ENCODE results near the gene ICOS. TPM values are rescaled to one million over a fixed set of nuclear protein-coding genes. Genes with fewer than 3 reads are reported as not detected.
"Not testable (repeated sequence)": the region's sequence is repeated elsewhere in the genome, so short reads cannot be mapped to it uniquely, and the experiment has no call there.

Gene ICOS
- total RNA-seq, 1 experiment from 2014 or later: not detected

DNA sequence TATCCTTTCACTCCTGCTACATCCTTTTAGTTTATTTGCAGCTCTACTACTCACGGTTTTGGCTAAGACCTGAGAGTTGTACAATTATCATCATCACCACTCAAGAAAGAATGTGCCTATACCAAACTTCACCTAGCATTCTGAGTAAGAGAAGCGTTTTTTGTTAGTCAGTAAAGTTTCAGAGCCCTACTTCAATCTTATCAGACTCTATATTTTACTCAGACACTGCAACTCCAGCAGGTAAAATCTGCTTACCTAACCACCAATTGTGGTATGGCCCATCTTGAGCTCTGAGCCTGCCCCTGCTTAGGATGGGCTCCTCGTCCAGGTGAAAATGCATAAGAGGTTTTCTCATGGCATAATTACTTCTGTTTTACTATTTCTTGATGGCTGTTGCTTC, 37.1 kb downstream of the ICOS start:
- DNase-seq (ENCODE audit: low spot score): no peak

- DNase-seq (ENCODE audit: low spot score): no peak
Measured at GRCh38 chr2:203975912-203976311, 39.3 kb downstream of the ICOS start.

DNA sequence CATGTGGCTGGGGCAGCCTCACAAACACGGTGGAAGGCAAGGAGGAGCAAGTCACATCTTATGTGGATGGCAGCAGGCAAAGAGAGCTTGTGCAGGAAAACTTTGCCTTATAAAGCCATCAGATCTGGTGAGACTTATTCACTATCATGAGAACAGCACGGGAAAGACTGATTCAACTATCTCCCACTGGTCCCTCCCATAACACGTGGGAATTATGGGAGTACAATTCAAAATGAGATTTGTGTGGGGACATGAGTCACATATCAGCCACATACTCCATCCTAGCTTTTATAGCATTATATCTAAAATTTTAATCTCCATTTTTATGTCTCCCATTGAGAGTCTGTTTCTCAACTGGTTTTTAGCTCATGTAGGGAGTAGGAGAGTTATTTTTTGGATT, 45.7 kb downstream of the ICOS start:
- DNase-seq (ENCODE audit: low spot score): no peak

DNA sequence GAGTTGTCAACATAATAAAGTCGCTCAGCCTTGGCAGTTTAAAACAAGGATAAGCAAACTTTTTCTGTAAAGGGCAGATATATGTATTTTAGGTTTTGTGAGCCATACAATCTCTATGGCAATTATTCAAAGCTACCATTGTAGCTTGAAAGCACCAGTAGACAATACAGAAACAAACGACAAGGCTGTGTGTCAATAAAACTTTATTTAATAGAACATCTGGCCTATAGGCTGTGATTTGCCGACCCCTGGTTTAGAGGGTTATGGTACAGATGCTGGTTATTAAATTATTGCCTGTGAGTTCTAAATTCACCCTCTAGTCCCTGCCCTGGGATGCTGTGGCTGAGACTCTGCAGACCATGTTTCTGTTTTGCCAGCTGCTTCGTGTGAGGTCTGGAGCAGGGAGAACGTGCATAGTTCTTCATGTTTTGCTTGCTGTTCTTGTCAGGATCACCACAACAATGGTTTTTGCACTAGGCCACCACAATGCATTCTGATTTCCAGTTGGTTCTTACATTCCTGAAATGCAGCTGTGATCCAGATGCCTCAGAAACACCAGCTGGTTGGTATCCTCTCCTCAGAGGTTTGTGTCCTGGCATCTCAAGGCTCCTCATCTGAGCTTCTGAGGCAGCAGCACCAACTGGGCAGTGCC, 46.6 kb downstream of the ICOS start:
- no peak for DNase-seq (ENCODE audit: low spot score)

DNA sequence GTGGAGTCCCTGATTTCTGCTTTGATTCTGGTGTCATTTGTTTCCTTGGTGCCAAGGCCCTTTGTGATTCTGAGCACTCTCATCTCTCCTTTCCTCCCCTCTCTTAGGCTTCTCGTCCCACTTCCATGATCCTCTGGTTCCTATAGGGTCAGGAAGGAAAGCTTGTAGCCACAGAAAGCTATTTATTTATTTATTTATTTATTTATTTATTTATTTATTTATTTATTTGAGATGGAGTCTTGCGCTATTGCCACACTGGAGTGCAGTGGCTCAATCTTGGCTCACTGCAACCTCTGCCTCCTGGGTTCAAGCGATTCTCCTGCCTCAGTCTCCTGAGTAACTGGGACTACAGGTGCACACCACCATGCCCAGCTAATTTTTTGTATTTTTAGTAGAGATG, 49.4 kb downstream of the ICOS start:
- not testable (repeated sequence) for DNase-seq (ENCODE audit: low spot score)

DNA sequence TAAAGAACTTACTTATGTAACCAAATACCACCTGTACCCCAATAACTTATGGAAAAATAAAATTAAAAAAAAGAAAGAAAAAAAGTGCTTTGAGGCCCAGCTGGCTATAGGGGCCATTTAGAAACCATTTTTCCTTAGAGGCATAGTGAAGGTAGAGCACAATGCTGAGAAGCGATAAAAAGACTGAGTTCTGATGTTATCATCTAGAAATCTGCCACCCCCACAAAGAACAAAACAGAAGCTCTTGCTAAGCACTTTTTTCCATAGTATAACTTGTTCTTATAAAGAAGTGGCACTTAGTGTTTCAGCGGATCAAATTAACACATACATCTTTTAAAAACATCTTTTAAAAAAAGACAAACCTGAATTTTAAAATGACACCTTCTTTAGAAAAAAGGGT, 51.4 kb downstream of the ICOS start:
- no peak for DNase-seq (ENCODE audit: low spot score)

DNA sequence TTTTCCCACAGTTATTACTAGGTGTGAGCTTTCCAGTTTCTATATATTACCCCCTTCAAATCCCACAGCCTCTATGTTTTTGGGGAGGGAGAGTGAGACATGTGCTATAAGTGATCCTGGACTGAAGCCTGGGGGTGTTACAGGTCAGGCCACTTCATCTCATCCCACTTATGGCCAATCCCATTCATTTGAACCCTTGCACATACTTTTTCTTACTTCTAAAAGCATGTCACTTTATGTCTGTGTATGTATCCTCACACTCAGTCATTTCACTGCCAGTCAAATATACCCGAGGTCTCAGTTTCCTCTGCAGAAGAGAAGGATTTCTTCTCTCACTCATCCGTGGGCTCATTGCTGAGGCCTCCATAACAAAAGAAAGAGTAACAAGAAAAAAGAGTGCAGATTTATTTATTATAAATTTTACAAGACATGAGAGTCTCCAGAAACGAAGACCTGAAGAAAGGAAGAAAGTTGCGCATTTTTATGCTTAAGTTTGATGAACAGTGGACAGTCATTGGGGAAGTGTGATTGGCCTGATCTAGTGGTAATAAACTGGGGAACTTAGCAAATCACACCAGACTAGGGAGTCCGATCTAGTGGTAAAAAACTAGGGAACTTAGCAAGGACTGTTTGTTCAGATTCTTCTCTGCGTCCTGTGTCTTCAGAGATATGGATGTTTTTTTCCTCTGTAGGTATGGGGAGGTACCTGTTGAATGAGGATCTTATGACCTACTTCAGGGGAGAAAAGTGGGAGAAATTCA, 52.1 kb downstream of the ICOS start:
- DNase-seq (ENCODE audit: low spot score): no peak

DNA sequence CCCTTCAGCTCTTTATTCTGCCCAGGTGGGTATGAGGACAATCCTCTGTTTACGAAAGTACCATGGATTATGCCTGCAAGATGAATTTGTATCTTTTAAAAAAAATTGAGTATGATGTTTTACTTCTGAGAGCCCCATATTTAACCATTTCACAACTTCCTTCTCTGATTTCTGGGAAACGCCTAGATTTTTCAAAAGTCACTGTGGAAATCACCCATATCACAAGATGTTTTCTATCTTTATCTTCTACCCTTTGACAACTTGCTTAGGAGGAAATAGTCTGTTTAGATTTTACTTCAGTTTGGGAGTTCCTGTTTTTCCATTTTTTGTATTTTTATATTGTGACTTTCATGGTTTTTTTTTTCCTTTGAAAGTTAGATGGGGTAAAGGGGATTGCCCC, 53.0 kb downstream of the ICOS start:
- no peak for DNase-seq (ENCODE audit: low spot score)

- DNase-seq (ENCODE audit: low spot score): no peak
Measured at GRCh38 chr2:203992509-203992908, 55.9 kb downstream of the ICOS start.

- no peak for DNase-seq (ENCODE audit: low spot score)
Measured at GRCh38 chr2:203993011-203993410, 56.4 kb downstream of the ICOS start.

- no peak for DNase-seq (ENCODE audit: low spot score)
Measured at GRCh38 chr2:203993560-203993959, 57.0 kb downstream of the ICOS start.

DNA sequence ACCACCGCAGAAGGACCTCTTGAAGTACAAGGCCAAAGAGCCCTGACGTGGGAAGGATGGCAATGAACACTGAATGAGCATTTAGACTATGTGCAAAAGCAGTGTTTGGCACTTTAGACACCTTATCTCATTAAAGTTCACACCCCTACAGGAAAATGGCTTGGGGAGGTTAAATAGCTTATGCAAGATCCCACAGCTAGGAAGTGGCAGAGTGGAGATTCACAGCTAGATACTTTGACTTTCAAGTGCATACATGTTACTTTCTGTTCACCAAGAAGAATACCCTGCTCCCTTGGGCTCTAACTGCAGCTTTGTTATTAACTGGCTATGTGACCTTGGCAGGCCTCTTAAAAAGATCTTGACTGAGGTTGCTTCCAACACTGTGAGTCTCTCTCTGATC, 58.2 kb downstream of the ICOS start:
- DNase-seq (ENCODE audit: low spot score): no peak

- no peak for DNase-seq (ENCODE audit: low spot score)
Measured at GRCh38 chr2:203996692-203997091, 60.1 kb downstream of the ICOS start.

DNA sequence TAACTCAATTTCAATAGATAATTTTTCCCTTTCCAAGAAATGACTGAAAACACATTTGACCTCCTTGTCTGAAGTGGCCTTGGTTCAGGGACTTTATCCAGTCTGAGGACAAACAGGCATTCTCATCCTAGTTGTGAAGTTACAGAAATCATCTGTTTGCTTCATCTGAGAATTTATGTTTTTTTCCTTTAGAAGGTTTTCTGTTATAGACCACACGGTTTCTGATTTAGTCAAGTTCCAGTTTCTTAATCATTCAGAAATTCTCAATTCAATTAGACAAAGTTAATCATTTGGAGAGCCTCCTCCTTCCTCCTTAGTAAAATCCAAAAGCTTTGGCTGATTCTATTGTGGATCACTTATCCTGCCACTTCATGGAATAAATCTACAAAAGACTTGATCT, 60.9 kb downstream of the ICOS start:
- DNase-seq (ENCODE audit: low spot score): no peak

GRCh38 chr2:203997980-203998809, 61.6 kb downstream of the ICOS start:
- no peak for DNase-seq (ENCODE audit: low spot score)

- DNase-seq (ENCODE audit: low spot score): no peak
Measured at GRCh38 chr2:203999835-204000234, 63.3 kb downstream of the ICOS start.

DNA sequence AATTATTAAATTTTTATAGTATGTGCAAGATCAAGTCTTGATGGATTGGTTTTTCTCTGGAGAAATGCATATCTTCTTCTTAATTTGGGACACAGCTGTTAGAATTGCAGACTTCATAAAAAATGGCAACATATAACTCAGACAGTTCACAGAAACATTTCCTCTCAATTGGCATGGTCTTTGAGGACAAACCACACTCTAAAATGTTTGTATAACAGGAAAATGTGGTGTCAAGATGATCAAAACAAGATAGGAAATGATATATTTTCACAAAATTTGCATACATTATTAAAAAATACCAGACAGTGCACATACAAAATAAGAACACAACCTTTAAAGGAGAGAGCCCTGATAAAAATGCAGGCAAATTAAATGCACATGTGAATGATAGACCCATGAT, 63.9 kb downstream of the ICOS start:
- DNase-seq (ENCODE audit: low spot score): no peak

GRCh38 chr2:204003276-204003990, 66.9 kb downstream of the ICOS start:
- no peak for DNase-seq (ENCODE audit: low spot score)

- no peak for DNase-seq (ENCODE audit: low spot score)
Measured at GRCh38 chr2:204004912-204005311, 68.3 kb downstream of the ICOS start.

GRCh38 chr2:204005940-204006721, 69.6 kb downstream of the ICOS start:
- no peak for DNase-seq (ENCODE audit: low spot score)

GRCh38 chr2:204008352-204008751, 71.8 kb downstream of the ICOS start:
- DNase-seq (ENCODE audit: low spot score): no peak
